ENCODE measurements around the gene MT1M.
"Not testable (repeated sequence)": the region's sequence is repeated elsewhere in the genome, so short reads cannot be mapped to it uniquely, and the experiment has no call there.

Gene MT1M

GRCh38 chr16:56645311-56645710, 12.9 kb downstream of the MT1M start:
- intact Hi-C loops (cut with DNase I): no loop called here
- no peak for DNase-seq

DNA sequence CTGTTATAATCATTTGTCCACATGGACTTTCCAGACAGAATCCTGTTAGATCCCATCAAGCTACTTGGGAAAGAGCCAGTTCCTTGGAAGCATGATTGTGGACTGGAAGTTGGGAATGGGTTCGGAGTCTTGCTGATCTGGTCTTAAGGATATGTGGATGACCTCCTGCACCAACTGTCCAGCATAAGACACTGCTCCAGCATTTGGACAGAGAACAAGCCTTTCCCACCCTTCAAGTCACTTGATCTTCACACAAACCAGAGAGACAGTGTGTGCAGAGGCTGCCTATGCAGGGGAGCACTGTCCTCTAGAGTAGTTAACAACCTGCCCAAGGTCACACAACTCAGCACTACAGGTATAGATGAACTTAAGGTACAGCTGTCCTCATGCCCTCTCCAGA, 13.4 kb downstream of the MT1M start:
- intact Hi-C loops (cut with DNase I): no loop called here
- DNase-seq: no peak

- no peak for DNase-seq
- intact Hi-C loops (cut with DNase I): no loop called here
Observed at GRCh38 chr16:56647641-56648431, 15.4 kb downstream of the MT1M start.

- intact Hi-C loops (cut with DNase I): no loop called here
- no peak for DNase-seq
Observed at GRCh38 chr16:56649271-56649670, 16.8 kb downstream of the MT1M start.

DNA sequence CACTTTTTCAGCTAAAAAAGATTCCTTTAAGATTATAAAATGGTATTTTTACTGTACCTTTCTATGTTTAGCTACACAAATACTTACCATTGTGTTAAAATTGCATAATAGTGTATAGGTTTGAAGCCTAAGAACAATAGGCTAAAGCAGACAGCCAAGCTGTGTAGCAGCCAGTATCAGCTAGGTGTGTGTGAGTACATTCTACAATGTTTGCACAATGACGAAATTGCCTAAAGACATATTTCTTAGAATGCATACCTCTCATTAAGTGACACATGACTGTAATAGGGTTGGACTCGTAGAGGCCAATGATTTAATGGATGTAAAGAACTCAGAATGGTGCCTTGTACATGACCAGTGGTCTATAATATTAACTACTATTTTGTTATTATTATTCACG, 17.4 kb downstream of the MT1M start:
- intact Hi-C loops (cut with DNase I): no loop called here
- DNase-seq: no peak

GRCh38 chr16:56651586-56651985, 19.1 kb downstream of the MT1M start, which contains the start of gene MT1B:
MT1B (plus strand) TSS chr16:56651886; CDS start chr16:56651954, 68 bp downstream.
- no peak for DNase-seq
- intact Hi-C loops (cut with DNase I): no loop called here

DNA sequence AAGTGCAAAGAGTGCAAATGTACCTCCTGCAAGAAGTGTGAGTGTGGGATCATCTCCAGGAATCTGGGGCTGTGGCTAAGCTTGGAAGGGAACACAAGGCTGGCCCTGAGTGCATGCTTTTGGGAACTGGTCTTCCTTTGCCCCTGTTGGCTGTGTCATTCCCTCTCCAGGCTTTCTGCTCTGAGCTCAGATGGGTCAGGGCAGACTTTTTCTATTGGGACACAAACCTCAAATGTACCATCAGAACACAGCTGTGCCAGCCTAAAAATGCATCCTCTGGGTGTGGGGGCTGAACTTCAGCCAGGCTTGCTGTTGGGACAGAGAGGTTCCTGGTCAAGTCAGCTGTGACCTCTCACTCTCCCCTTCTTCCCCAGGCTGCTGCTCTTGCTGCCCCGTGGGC, 20.1 kb downstream of the MT1M start:
- intact Hi-C loops (cut with DNase I): no loop called here
- no peak for DNase-seq

DNA sequence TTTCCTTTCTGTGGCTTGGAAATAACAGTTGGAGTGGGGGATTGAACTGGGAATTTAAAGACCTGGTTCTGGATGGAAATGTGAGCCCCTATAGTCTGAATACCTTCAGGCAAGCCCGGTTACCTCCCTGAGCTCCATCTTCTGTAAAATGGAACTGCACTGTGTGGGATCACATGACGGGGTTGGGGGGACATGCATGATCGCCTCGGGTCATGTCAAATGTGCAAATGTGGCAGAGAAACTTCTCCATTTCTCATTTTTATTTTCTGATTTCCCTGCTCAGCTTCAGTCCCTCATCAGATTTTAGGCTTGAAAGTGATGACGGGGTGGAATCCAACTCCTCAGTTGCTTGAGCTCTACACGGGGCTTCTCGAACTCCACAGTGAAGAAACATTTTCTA, 20.8 kb downstream of the MT1M start:
- DNase-seq: no peak
- intact Hi-C loops (cut with DNase I): no loop called here

GRCh38 chr16:56657555-56658326, 25.3 kb downstream of the MT1M start, which contains the start of gene MT1F:
MT1F (plus strand) TSS chr16:56657959; CDS start chr16:56658059, 100 bp downstream.
- DNase-seq: peak in 7 of 10 donors; percentile 28 to 83 (median 40)
- intact Hi-C loops (cut with DNase I): no loop called here

- intact Hi-C loops (cut with DNase I): no loop called here
- peak in 3 of 10 donors; percentile 22 to 66 (median 63) for DNase-seq
Observed at GRCh38 chr16:56658327-56658875, 25.9 kb downstream of the MT1M start.

DNA sequence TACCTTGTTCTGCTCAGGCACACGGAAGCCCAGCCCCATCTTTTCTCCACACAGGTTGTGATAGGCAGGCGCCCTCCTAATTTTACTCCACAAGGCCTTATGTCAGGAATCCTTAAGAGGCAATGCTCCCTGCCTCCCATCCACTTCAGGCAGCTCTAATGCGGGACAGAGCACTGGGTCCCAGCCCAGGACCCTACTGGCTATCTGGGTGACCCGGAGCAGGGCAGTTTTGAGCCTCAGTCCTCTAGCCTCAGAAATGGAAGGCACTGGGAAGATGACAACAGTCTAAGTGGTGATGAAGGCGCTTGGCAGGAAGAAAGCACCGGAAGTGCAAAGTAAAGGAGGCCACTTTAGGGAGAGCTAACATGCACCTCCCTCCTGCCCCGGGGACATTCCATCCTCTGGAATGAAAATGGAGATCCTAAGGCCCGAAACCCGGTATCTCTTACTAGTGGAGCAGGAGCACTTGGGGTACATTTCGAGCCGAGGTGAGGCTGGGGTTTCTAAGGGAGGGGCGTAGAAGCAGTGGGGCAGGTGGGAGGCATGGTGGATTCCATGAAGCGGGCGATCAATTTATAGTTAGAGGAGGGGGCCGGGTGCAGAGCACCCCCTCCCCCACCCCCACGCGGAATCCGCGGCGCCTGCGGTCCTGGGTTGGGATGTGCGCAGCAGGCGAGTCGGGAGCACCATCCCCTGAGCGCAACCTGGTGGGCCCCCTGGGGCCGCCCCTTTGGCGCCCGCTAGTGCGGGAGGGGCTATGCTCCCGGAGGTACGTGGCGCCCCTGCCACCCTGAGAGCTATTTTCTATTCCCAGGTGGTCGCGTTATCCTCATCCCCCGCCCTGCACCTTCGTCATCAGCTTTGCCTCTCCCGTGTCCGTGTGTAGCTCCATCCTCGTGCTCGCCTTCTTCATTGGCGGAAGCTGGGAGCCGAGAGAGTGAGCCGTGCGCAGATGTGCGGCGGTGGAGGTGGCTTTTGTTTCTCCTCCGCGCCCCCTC, 30.2 kb downstream of the MT1M start:
- intact Hi-C loops (cut with DNase I): no loop called here
- peak in 4 of 10 donors; percentile 28 to 87 (median 66) for DNase-seq

- DNase-seq: no peak
- intact Hi-C loops (cut with DNase I): no loop called here
Observed at GRCh38 chr16:56664506-56664905, 32.0 kb downstream of the MT1M start.

DNA sequence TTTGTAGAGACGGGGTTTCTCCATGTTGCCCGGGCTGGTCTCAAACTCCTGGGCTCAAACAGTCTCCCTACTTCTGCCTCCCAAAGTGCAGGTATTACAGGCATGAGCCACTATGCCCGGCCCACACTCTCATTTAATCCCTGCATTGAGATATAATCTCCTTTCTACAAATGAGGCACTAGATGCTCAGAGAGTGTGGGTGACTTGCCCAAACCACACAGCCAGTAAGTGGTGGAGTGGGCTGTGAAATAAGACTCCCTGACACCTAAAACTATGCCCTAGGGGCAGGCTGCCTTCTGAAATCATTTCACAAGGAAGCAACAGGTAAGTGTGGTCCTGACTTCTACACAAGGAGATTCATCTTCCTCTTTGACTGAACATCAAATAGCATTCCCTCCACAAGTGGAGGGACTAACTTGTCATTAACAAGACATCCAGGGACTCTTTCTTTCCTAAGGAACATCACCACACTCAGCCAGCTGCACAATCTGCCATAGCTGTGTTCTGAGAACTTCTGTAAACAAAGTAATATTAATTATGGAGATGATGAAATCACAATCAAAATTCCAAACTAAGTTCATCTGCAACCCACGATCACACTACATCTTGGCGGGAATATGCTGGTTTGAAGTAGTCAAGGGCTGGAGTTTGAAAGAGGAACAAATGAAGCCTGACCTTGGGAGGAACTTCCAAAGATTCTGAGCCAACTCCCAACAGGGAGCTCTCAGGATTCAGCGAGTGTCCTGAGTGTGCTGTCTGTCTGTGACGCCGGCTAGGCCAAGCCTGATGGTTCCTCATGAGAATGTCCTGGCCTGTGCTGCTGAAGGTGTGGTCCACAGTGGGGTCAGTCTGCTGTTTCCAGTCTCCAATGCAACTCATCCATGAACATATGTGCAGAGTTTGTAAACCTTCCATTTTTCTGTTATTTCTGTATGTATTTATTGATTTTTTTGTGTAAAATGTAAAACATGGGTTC, 33.1 kb downstream of the MT1M start:
- DNase-seq; intact Hi-C loops (cut with DNase I): not testable (repeated sequence)

DNA sequence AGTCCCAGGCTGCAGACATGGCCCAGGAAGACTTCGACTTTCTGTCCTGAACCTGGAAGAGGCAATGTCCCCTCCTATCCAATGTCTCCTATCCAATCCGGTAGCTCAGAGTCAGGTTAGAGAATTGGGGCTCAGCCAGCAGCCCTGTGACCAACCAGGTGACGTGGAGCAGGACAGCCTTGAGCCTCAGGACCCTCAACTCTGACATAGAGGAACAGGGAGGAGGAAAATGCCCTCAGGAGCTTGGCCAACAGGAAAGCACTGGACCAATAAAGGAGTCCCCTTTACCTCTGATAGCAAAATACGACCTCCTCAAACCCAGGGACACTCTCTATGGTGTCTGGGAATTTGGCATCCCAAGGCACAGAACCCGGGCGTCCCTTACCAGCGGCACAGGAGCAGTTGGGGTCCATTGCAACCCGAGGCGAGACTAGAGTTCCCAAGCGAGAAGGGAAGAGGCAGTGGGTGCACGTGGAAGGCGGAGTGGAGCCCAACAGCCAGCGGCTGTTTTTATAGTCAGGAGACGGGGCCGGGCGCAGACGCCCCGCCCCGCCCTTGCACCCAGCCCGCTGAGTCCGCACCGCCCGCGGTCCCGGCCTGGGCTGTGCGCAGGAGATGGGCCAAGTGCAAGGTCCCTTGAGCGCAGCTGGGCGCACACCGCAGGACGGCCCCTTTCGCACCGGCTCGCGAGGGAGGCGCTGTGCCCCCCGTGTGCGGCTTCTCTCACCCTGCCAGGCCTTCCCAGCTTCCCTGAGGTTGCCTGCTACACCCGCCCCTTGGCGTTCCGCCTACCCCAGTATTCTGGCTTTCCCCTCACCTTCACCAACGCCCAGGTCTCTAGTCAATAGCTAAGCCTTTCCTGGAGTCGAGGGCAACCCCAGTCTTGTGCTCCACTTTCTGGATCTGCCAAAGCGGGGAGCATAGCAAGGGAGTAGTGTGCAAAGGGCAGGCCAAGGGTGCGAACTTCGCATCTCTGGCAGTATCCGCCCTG, 35.4 kb downstream of the MT1M start, which contains the start of gene MT1G:
Gene MT1G (minus strand): TSS at position 485 of the 991 bp plus-strand sequence. CDS start 72 bp downstream, at position 413.
- intact Hi-C loops (cut with DNase I): no loop called here
- DNase-seq: peak in 4 of 10 donors; percentile 29 to 86 (median 78)

GRCh38 chr16:56669005-56669839, 36.8 kb downstream of the MT1M start, which contains the start of gene MT1H:
MT1H (plus strand) TSS chr16:56669814; CDS start chr16:56669885, 71 bp downstream.
- intact Hi-C loops (cut with DNase I): no loop called here
- peak in 2 of 10 donors; percentile 59 to 79 for DNase-seq

GRCh38 chr16:56669840-56670619, 37.6 kb downstream of the MT1M start:
- intact Hi-C loops (cut with DNase I): no loop called here
- DNase-seq: peak in 1 of 10 donors; percentile 31
